SKM-1 (cell line): ENCODE data around the gene KLC3.
"Not testable (repeated sequence)": the region's sequence is repeated elsewhere in the genome, so short reads cannot be mapped to it uniquely, and the experiment has no call there.

Experiments used
- DNase-seq: peaks from one replicate; lab custom pipeline; 2025; ENCODE audit not compliant: unreplicated experiment; lab: John Stamatoyannopoulos, UW

The KLC3 gene

GRCh38 chr19:45340232-45340898, at the start of gene KLC3:
Gene KLC3 (plus strand): TSS chr19:45340750. CDS start chr19:45345542, 4,792 bp downstream.
- DNase-seq: no peak

GRCh38 chr19:45291834-45292233, 48.7 kb upstream of the KLC3 start:
- DNase-seq: no peak

GRCh38 chr19:45293682-45294081, 46.9 kb upstream of the KLC3 start:
- no peak for DNase-seq

- DNase-seq: no peak
Measured at GRCh38 chr19:45294291-45295029, 46.1 kb upstream of the KLC3 start.

- no peak for DNase-seq
Measured at GRCh38 chr19:45295873-45296272, 44.7 kb upstream of the KLC3 start.

GRCh38 chr19:45296355-45296754, 44.2 kb upstream of the KLC3 start:
- peak; percentile 53 for DNase-seq

GRCh38 chr19:45297674-45298073, 42.9 kb upstream of the KLC3 start:
- DNase-seq: no peak

GRCh38 chr19:45298264-45298663, 42.3 kb upstream of the KLC3 start:
- no peak for DNase-seq

GRCh38 chr19:45299719-45300118, 40.8 kb upstream of the KLC3 start:
- DNase-seq: no peak

- DNase-seq: no peak
Measured at GRCh38 chr19:45302416-45302815, 38.1 kb upstream of the KLC3 start.

- DNase-seq: no peak
Measured at GRCh38 chr19:45303269-45304060, 37.1 kb upstream of the KLC3 start.

- no peak for DNase-seq
Measured at GRCh38 chr19:45304141-45304926, 36.2 kb upstream of the KLC3 start.

GRCh38 chr19:45305007-45305406, 35.5 kb upstream of the KLC3 start:
- DNase-seq: no peak

- DNase-seq: no peak
Measured at GRCh38 chr19:45305421-45305820, 35.1 kb upstream of the KLC3 start.

GRCh38 chr19:45306040-45306439, 34.5 kb upstream of the KLC3 start:
- no peak for DNase-seq

- DNase-seq: no peak
Measured at GRCh38 chr19:45306518-45307027, 34.0 kb upstream of the KLC3 start.

- DNase-seq: no peak
Measured at GRCh38 chr19:45307361-45307760, 33.2 kb upstream of the KLC3 start.

GRCh38 chr19:45309322-45309721, 31.2 kb upstream of the KLC3 start:
- DNase-seq: not testable (repeated sequence)

- no peak for DNase-seq
Measured at GRCh38 chr19:45311621-45312020, 28.9 kb upstream of the KLC3 start.

GRCh38 chr19:45312285-45312684, 28.3 kb upstream of the KLC3 start:
- DNase-seq: not testable (repeated sequence)
